H1 (cell line): ENCODE results near the gene SLC2A5. TPM values are rescaled to one million over a fixed set of nuclear protein-coding genes. Genes with fewer than 3 reads are reported as not detected.

Source experiments
- CTCF ChIA-PET: fragments of 300-600 bp; sonication (Branson Sonifier 250); formaldehyde crosslinking; loops from one replicate; lab custom pipeline; 2021; ENCODE audit not compliant: partially characterized antibody; lab: Charles Lee
- POLR2A ChIA-PET: fragments of 300-600 bp; sonication (Branson Sonifier 250); formaldehyde crosslinking; loops from one replicate; lab custom pipeline; 2021; ENCODE audit warnings: inconsistent platforms; ENCODE audit not compliant: partially characterized antibody; lab: Charles Lee
- DNase-seq, 2 experiments: peaks; one replicate each; pipeline versions ENCODE4 v3.0.0 to v3.0.0-alpha.2; 2010 to 2022; ENCODE audit warnings: low spot score in 2 of 2, low read depth in 1 of 2, mixed read lengths in 1 of 2
- FAIRE-seq: peaks from 2 replicates; lab custom pipeline; 2011; peaks lifted over from hg19 to GRCh38; lab: Jason Lieb, UNC
- H2AFZ ChIP-seq: 2 replicates; pipeline ENCODE4 v1.8.1; 2012; ENCODE audit warnings: low read length, inconsistent platforms
- H2AK5ac ChIP-seq: 2 replicates; pipeline ENCODE4 v1.6.1; 2013; ENCODE audit warnings: low read depth, low read length
- H2BK120ac ChIP-seq: replicated peaks from 2 replicates; pipeline ENCODE3; 2013; ENCODE audit warnings: low read depth, low read length, inconsistent platforms
- H2BK12ac ChIP-seq: 2 replicates; pipeline ENCODE4 v1.6.1; 2013; ENCODE audit warnings: low read depth, low read length
- H2BK15ac ChIP-seq: 2 replicates; pipeline ENCODE4 v1.6.1; 2013; ENCODE audit warnings: low read length
- H2BK20ac ChIP-seq: 2 replicates; pipeline ENCODE4 v1.6.1; 2013; ENCODE audit warnings: low read length
- H2BK5ac ChIP-seq: 2 replicates; pipeline ENCODE4 v1.6.1; 2013; ENCODE audit warnings: low read depth, low read length
- H3K14ac ChIP-seq: 2 replicates; pipeline ENCODE4 v1.6.1; 2013; ENCODE audit warnings: inconsistent platforms; ENCODE audit not compliant: insufficient read length
- H3K18ac ChIP-seq: 2 replicates; pipeline ENCODE4 v1.6.1; 2013; ENCODE audit warnings: low read length; ENCODE audit errors: extremely low read depth
- H3K23ac ChIP-seq: 2 replicates; pipeline ENCODE4 v1.6.1; 2013; ENCODE audit warnings: inconsistent platforms; ENCODE audit not compliant: insufficient read length
- H3K23me2 ChIP-seq: 2 replicates; pipeline ENCODE4 v1.6.1; 2013; ENCODE audit warnings: low read depth, low read length
- H3K27ac ChIP-seq: 2 replicates; pipeline ENCODE4 v1.6.1; 2011; ENCODE audit warnings: low read depth, low read length, inconsistent platforms
- H3K27me3 ChIP-seq, 4 experiments: replicated peaks in 1 of 4; 1 replicate in 1 of 4; 2 replicates in 3 of 4; pipeline versions ENCODE4 v1.6.1 to v1.8.1; 2011 to 2013; ENCODE audit warnings: low read length in 3 of 4, mild to moderate bottlenecking in 3 of 4, inconsistent platforms in 2 of 4, mixed read lengths in 2 of 4, moderate library complexity in 1 of 4; ENCODE audit not compliant: control insufficient read depth in 3 of 4, insufficient read depth in 3 of 4; ENCODE audit errors: extremely low read depth in 1 of 4
- H3K36me3 ChIP-seq, 4 experiments: 2 replicates each; pipeline versions ENCODE4 v1.6.1 to v1.8.1; 2011 to 2013; ENCODE audit warnings: mild to moderate bottlenecking in 4 of 4, low read length in 3 of 4, moderate library complexity in 2 of 4, control low read depth in 1 of 4, inconsistent platforms in 1 of 4; ENCODE audit not compliant: insufficient read depth in 4 of 4, control insufficient read depth in 2 of 4
- H3K4ac ChIP-seq: replicated peaks from 2 replicates; pipeline ENCODE3; 2013; ENCODE audit warnings: low read length, low read depth, mixed read lengths, inconsistent platforms; ENCODE audit not compliant: insufficient read length
- H3K4me1 ChIP-seq, 4 experiments: replicated peaks in 1 of 4; 1 replicate in 1 of 4; 2 replicates in 3 of 4; pipeline versions ENCODE4 v1.6.1 to v1.8.1; 2011 to 2013; ENCODE audit warnings: low read length in 3 of 4, inconsistent platforms in 2 of 4, mixed read lengths in 1 of 4; ENCODE audit not compliant: insufficient read depth in 4 of 4, control insufficient read depth in 3 of 4
- H3K4me2 ChIP-seq, 2 experiments: 2 replicates each; pipeline versions ENCODE4 v1.6.1 to v1.8.1; 2011 to 2013; ENCODE audit warnings: low read depth in 2 of 2, low read length in 2 of 2, control low read depth in 1 of 2, inconsistent platforms in 1 of 2, mild to moderate bottlenecking in 1 of 2; ENCODE audit not compliant: insufficient read depth in 1 of 2
- H3K4me3 ChIP-seq, 4 experiments: fragments of 200-600, 300-600 bp in 1 of 4; sonication (generic), shearing (Covaris generic), sonication (Bioruptor Twin) in 1 of 4; 2 replicates each; pipeline versions ENCODE4 v1.5.1 to v1.8.1; 2011 to 2016; ENCODE audit warnings: low read length in 4 of 4, low read depth in 3 of 4, control low read depth in 2 of 4, inconsistent platforms in 2 of 4, mild to moderate bottlenecking in 2 of 4, mixed read lengths in 1 of 4, moderate library complexity in 1 of 4; ENCODE audit not compliant: insufficient read depth in 2 of 4; ENCODE audit errors: extremely low read depth in 1 of 4
- H3K56ac ChIP-seq: replicated peaks from 2 replicates; pipeline ENCODE3; 2013; ENCODE audit warnings: low read depth, mild to moderate bottlenecking, mixed read lengths, low read length, inconsistent platforms; ENCODE audit not compliant: insufficient read length
- H3K79me1 ChIP-seq: 2 replicates; pipeline ENCODE4 v1.6.1; 2013; ENCODE audit warnings: low read depth, low read length, control low read depth
- H3K79me2 ChIP-seq, 2 experiments: 2 replicates each; pipeline versions ENCODE4 v1.6.1 to v1.8.1; 2012 to 2013; ENCODE audit warnings: low read length in 2 of 2, mild to moderate bottlenecking in 2 of 2, inconsistent platforms in 1 of 2; ENCODE audit not compliant: insufficient read depth in 2 of 2, control insufficient read depth in 1 of 2
- H3K9ac ChIP-seq, 4 experiments: replicated peaks in 1 of 4; 1 replicate in 1 of 4; 2 replicates in 3 of 4; pipeline versions ENCODE4 v1.6.1 to v1.8.1; 2011 to 2013; ENCODE audit warnings: low read depth in 3 of 4, low read length in 3 of 4, control low read depth in 2 of 4, mild to moderate bottlenecking in 2 of 4, moderate library complexity in 2 of 4, inconsistent platforms in 1 of 4; ENCODE audit errors: extremely low read depth in 1 of 4
- H3K9me3 ChIP-seq, 2 experiments: 2 replicates each; pipeline versions ENCODE4 v1.6.1 to v1.8.1; 2012 to 2013; ENCODE audit warnings: mild to moderate bottlenecking in 2 of 2, moderate library complexity in 2 of 2, control low read depth in 1 of 2, inconsistent platforms in 1 of 2, low read depth in 1 of 2, low read length in 1 of 2, mixed read lengths in 1 of 2; ENCODE audit not compliant: insufficient read depth in 2 of 2
- H4K20me1 ChIP-seq, 2 experiments: replicated peaks in 1 of 2; 2 replicates each; pipeline versions ENCODE3 to v1.8.1; 2011 to 2013; ENCODE audit warnings: inconsistent platforms in 2 of 2, low read length in 2 of 2, mild to moderate bottlenecking in 1 of 2; ENCODE audit not compliant: insufficient read depth in 2 of 2, control insufficient read depth in 1 of 2
- H4K5ac ChIP-seq: 2 replicates; pipeline ENCODE4 v1.6.1; 2013; ENCODE audit warnings: low read length, low read depth, mixed read lengths, inconsistent platforms; ENCODE audit not compliant: insufficient read length
- H4K8ac ChIP-seq: 2 replicates; pipeline ENCODE4 v1.8.0; 2013; ENCODE audit warnings: mild to moderate bottlenecking, moderate library complexity, low read length, inconsistent platforms; ENCODE audit not compliant: insufficient read depth; ENCODE audit errors: extremely low read depth
- H4K91ac ChIP-seq: replicated peaks from 2 replicates; pipeline ENCODE3; 2013; ENCODE audit warnings: low read length, mixed read lengths, inconsistent platforms; ENCODE audit not compliant: insufficient read length
- EP300 ChIP-seq, 2 experiments: IDR thresholded peaks; 1 replicate in 1 of 2; 2 replicates in 1 of 2; pipeline ENCODE4 v1.6.1; 2011 to 2012; ENCODE audit warnings: low read depth in 2 of 2, low read length in 2 of 2, mild to moderate bottlenecking in 2 of 2, borderline replicate concordance in 1 of 2, inconsistent platforms in 1 of 2, moderate library complexity in 1 of 2
- EZH2 ChIP-seq: fragments of 200-600 bp; sonication (generic); IDR thresholded peaks from 2 replicates; pipeline ENCODE4 v1.7.1; 2012; ENCODE audit warnings: low read depth, mild to moderate bottlenecking, moderate library complexity, low read length, inconsistent platforms; ENCODE audit not compliant: severe bottlenecking
- GTF2F1 ChIP-seq: IDR thresholded peaks from 2 replicates; pipeline ENCODE4 v1.6.1; 2012; ENCODE audit warnings: low read depth, low read length, improper control_type of control experiment, borderline replicate concordance
- MAFK ChIP-seq: IDR thresholded peaks from 2 replicates; pipeline ENCODE4 v1.6.1; 2012; ENCODE audit warnings: low read depth, mild to moderate bottlenecking, improper control_type of control experiment, low read length
- POLR2AphosphoS5 ChIP-seq: IDR thresholded peaks from 2 replicates; pipeline ENCODE4 v1.6.1; 2011; ENCODE audit warnings: low read depth, low read length
- POU5F1 ChIP-seq: IDR thresholded peaks from 2 replicates; pipeline ENCODE4 v1.6.1; 2011; ENCODE audit warnings: low read depth, mild to moderate bottlenecking, low read length, moderate library complexity
- WGBS, 2 experiments: shearing (Covaris generic) in 1 of 2; methylation state at CpG; one replicate each; pipeline versions ENCODE4 v1.1.6 to v1.1.7; 2013 to 2015; ENCODE audit warnings: low lambda C conversion rate in 2 of 2, mixed read lengths in 2 of 2, inconsistent platforms in 1 of 2, low coverage in 1 of 2, missing lambda C conversion rate in 1 of 2; ENCODE audit not compliant: insufficient replicate concordance in 2 of 2, insufficient coverage in 1 of 2, insufficient read length in 1 of 2; ENCODE audit errors: extremely low coverage in 1 of 2, missing lambda C conversion rate in 1 of 2; 5-methylcytosine and 5-hydroxymethylcytosine counted together
- polyA plus RNA-seq, 7 experiments: library from polyadenylated mRNA; depleted of rRNA in 3 of 7; stranded (reverse) in 5 of 7; unstranded in 2 of 7; fragments of >200 nt in 5 of 7; fragments of 200-250 nt in 2 of 7; gene quantifications; 1 replicate in 5 of 7; 2 replicates in 1 of 7; 4 replicates in 1 of 7; pipeline versions ENCODE4 v1.2.1 to v1.2.3, GENCODE V29; 2011 to 2013; ENCODE audit warnings: missing spikeins in 2 of 7, mixed read lengths in 2 of 7
- total RNA-seq: library from RNA; stranded (reverse); fragmentation: NEBNext Ultra II Directional; extraction: Animal tissue kit (Norgen Biotek cat#: 25700); gene quantifications from 2 replicates; pipeline ENCODE4 v1.2.1, GENCODE V29; 2021
- TF ChIP-seq, protein P1 (sequence below): IDR thresholded peaks from 2 replicates; pipeline ENCODE4 v1.6.1; 2011; ENCODE audit warnings: low read length, improper control_type of control experiment

Gene SLC2A5
- total and polyA plus RNA-seq, 2 of the 8 experiments (the other 6 are each of a cell fraction or from before 2014, with no cell fraction given) = 0.12 TPM; not detected in 1

DNA sequence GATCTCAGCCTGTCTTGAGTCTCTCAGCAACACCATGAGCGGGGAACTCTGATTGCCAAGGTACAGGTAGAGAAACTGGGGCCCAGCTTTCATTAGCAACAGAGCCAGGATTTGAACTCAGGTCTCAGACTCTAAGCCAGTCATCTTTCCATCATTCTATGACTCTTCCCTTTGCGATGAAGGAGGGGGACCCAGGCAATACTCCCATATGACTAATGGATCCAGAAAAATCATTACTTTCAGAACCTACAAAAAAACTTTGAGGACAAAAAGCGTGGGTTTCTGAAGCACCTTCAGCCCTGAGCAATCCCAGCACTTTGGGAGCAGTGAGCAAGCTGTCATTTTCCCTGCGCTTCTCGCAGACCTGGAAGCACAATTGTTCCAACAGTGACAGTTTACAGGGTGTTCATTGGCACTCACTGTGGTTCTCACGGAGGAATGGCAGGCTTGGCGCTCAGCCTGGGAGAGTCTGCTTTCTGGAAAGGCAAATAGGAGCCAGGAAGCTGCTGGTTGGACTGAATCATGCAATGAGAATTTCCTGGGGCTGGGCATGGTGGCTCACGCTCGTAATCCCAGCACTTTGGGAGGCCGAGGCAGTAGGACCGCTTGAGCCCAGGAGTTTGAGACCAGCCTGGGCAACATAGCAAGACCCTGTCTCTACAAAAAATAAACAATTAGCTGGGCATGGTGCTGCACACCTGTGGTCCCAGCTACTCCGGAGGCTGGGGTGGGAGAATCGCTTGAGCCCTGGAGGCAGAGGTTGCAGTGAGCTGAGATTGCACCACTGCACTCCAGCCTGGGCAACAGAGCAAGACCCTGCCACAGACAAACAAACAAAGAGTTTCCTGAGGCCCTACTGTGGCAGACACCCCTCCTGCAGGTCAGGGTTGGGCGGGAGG is 83.3 kb downstream of the SLC2A5 start:
- no peaks in the 10 kb centered on the region for H3K79me2 ChIP-seq
- no peak overlapping the region for H2AFZ ChIP-seq
- no peaks in the 10 kb centered on the region for H4K20me1 ChIP-seq
- no peak overlapping the region for H2BK20ac ChIP-seq
- FAIRE-seq (no peak), DNase-seq (no peak)
- no peak overlapping the region for H3K14ac ChIP-seq
- no peak overlapping the region for H2BK12ac ChIP-seq
- H3K23me2 ChIP-seq = peaks cover 2% of the 10 kb centered on the region; the same call in 1 of the 2 replicates
- no peak overlapping the region for H3K18ac ChIP-seq
- no peak overlapping the region for H3K4me3 ChIP-seq
- H3K9ac ChIP-seq = no peak overlapping the region
- H3K27me3 ChIP-seq = no peaks in the 10 kb centered on the region
- H3K4me1 ChIP-seq = peaks cover 0 to 2% (median 0%) of the 10 kb centered on the region in 4 experiments; a peak in 2 of 7 replicates
- no peaks in the 10 kb centered on the region for H3K36me3 ChIP-seq
- no peak overlapping the region for H3K23ac ChIP-seq
- TF ChIP-seq GTF2F1 (no peak), POU5F1 (no peak), MAFK (no peak), EP300 (IDR thresholded peaks at IDR 0.05; ENCODE audit: borderline replicate concordance in 1 of 2, low read depth in 2 of 2, low read length in 2 of 2) (no peak), POLR2AphosphoS5 (no peak), EZH2 (no peak)
- TF ChIP-seq, protein P1, sequence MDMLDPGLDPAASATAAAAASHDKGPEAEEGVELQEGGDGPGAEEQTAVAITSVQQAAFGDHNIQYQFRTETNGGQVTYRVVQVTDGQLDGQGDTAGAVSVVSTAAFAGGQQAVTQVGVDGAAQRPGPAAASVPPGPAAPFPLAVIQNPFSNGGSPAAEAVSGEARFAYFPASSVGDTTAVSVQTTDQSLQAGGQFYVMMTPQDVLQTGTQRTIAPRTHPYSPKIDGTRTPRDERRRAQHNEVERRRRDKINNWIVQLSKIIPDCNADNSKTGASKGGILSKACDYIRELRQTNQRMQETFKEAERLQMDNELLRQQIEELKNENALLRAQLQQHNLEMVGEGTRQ = no peak
- H2BK120ac ChIP-seq = no peak overlapping the region
- CTCF ChIA-PET = interaction anchor here (0.6 to 5.9 kb wide), 17 partner anchors 18 to 137 kb away, joined by 3 to 45 read pairs (median 6); no protein-coding TSS in a partner anchor
- 91% methylated on average over 14 of the region's 14 CpGs; no CpG with 5 or more reads in 1 of the 2 experiments for WGBS, 2 experiments
- H4K91ac ChIP-seq = no peak overlapping the region
- H3K4me2 ChIP-seq = no peak overlapping the region
- POLR2A ChIA-PET = interaction anchor here (1.1 to 1.8 kb wide), 2 partner anchors 23 to 109 kb away, joined by 3 read pairs; no protein-coding TSS in a partner anchor
- no peak overlapping the region for H2AK5ac ChIP-seq
- H3K27ac ChIP-seq = no peak overlapping the region
- no peak overlapping the region for H4K8ac ChIP-seq
- H2BK15ac ChIP-seq = no peak overlapping the region
- H3K79me1 ChIP-seq = no peaks in the 10 kb centered on the region
- H4K5ac ChIP-seq = no peak overlapping the region
- H3K4ac ChIP-seq = no peak overlapping the region
- H3K56ac ChIP-seq = no peak overlapping the region
- no peaks in the 10 kb centered on the region for H3K9me3 ChIP-seq
- no peak overlapping the region for H2BK5ac ChIP-seq
